MCF 10A (cell line): ENCODE results near the gene COL13A1. TPM values are rescaled to one million over a fixed set of nuclear protein-coding genes. Genes with fewer than 3 reads are reported as not detected.

Source experiments
- BruUV-seq: library from RNA; stranded (reverse); fragments of 400-500 nt; replicated peaks from 2 replicates; lab custom pipeline; 2021; lab: Mats Ljungman, UMichigan
- CTCF ChIA-PET: fragments of 300-600 bp; sonication (Branson Sonifier 250); formaldehyde crosslinking; extraction: SDS; loops from one replicate; lab custom pipeline; 2021; ENCODE audit warnings: antibody characterized with exemption, inconsistent platforms; lab: Yijun Ruan, JAX
- POLR2A ChIA-PET: fragments of 300-600, 350-650 bp; sonication (Branson Sonifier 250); formaldehyde crosslinking; extraction: SDS; loops from one replicate; lab custom pipeline; 2020; ENCODE audit warnings: antibody characterized with exemption, inconsistent platforms; lab: Yijun Ruan, JAX
- DNase-seq: peaks from one replicate; pipeline ENCODE4 v3.0.0-alpha.2; 2018; ENCODE audit not compliant: unreplicated experiment
- H3K27ac Mint-ChIP-seq: one replicate; pipeline ENCODE4 v1.8.0; 2022; ENCODE audit warnings: mild to moderate bottlenecking, low read depth, mixed read lengths; ENCODE audit not compliant: unreplicated experiment
- H3K27me3 Mint-ChIP-seq: one replicate; pipeline ENCODE4 v1.8.0; 2022; ENCODE audit warnings: mixed read lengths; ENCODE audit not compliant: insufficient read depth, unreplicated experiment
- H3K36me3 Mint-ChIP-seq: one replicate; pipeline ENCODE4 v1.8.0; 2022; ENCODE audit warnings: mild to moderate bottlenecking, moderate library complexity, mixed read lengths; ENCODE audit not compliant: insufficient read depth, unreplicated experiment
- H3K4me1 Mint-ChIP-seq: one replicate; pipeline ENCODE4 v1.8.0; 2022; ENCODE audit warnings: mixed read lengths; ENCODE audit not compliant: insufficient read depth, unreplicated experiment
- H3K4me3 Mint-ChIP-seq: one replicate; pipeline ENCODE4 v1.8.0; 2022; ENCODE audit warnings: mild to moderate bottlenecking, moderate library complexity, mixed read lengths; ENCODE audit not compliant: unreplicated experiment
- H3K9me3 Mint-ChIP-seq: one replicate; pipeline ENCODE4 v1.8.0; 2022; ENCODE audit warnings: mixed read lengths; ENCODE audit not compliant: unreplicated experiment
- intact Hi-C: fragments of 100-400 bp; cut with micrococcal nuclease; formaldehyde crosslinking; loops from 2 replicates; pipeline ENCODE4 v1.14.1; 2022
- total RNA-seq: library from RNA; stranded (reverse); gene quantifications from 2 replicates; pipeline ENCODE4 v1.2.3, GENCODE V29; 2022
- TF ChIP-seq, protein P1 (sequence below): fragments of 200-600 bp; IDR thresholded peaks from one replicate; pipeline ENCODE4 v1.8.0; 2022; ENCODE audit warnings: antibody characterized with exemption, mild to moderate bottlenecking; ENCODE audit not compliant: unreplicated experiment

COL13A1 gene
- total RNA-seq, 1 experiment from 2014 or later = 0.47 TPM

DNA sequence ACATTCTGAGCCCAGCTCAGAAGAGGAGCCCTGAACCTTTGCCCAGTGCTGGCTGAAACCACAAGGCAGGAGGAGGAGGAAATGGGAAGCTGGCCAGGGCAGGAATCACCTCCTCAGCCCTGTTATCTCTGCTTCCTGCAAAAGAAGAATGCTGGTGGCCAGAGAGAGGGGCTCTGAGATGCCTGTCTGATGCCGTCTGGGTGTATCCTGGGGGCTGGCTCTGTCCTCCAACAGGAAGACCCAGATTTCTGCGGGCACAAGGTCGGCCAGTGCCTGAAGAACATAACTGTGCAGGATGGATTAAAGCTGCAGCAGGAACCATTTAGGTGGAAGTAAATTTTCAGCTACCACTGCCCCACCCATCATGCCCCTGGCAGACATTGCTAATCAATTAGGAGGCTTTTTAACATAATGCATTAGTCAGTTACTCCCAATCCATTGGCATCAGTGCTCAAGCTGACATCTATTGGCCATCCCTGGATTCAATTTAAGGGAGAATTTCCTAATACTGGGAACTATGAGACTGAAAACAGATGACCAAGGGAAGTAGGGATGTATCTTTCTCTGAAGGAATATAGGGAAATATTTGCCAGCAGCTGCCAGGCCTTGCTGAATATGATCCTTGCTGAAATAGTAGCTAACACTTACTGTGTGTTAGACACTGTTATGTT is 67.7 kb downstream of the COL13A1 start:
- ChIA-PET CTCF (interaction anchor here (0.5 to 0.8 kb wide), 4 partner anchors 14 to 744 kb away, joined by 3 to 4 read pairs (median 3); no protein-coding TSS in a partner anchor), POLR2A (interaction anchor here (0.6 to 0.9 kb wide), 3 partner anchors 11 to 947 kb away, joined by 3 to 4 read pairs (median 3); no protein-coding TSS in a partner anchor)
- Mint-ChIP-seq H3K4me3 (peak overlapping the region; percentile 40), H3K9me3 (no peaks in the 10 kb centered on the region), H3K27me3 (no peaks in the 10 kb centered on the region), H3K36me3 (no peaks in the 10 kb centered on the region), H3K4me1 (peaks cover 16% of the 10 kb centered on the region), H3K27ac (no peak overlapping the region)
- intact Hi-C loops = no loop called here
- TF ChIP-seq, protein P1, sequence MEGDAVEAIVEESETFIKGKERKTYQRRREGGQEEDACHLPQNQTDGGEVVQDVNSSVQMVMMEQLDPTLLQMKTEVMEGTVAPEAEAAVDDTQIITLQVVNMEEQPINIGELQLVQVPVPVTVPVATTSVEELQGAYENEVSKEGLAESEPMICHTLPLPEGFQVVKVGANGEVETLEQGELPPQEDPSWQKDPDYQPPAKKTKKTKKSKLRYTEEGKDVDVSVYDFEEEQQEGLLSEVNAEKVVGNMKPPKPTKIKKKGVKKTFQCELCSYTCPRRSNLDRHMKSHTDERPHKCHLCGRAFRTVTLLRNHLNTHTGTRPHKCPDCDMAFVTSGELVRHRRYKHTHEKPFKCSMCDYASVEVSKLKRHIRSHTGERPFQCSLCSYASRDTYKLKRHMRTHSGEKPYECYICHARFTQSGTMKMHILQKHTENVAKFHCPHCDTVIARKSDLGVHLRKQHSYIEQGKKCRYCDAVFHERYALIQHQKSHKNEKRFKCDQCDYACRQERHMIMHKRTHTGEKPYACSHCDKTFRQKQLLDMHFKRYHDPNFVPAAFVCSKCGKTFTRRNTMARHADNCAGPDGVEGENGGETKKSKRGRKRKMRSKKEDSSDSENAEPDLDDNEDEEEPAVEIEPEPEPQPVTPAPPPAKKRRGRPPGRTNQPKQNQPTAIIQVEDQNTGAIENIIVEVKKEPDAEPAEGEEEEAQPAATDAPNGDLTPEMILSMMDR = no peak
- peak; percentile 73 for DNase-seq
- no TSS peak for BruUV-seq

DNA sequence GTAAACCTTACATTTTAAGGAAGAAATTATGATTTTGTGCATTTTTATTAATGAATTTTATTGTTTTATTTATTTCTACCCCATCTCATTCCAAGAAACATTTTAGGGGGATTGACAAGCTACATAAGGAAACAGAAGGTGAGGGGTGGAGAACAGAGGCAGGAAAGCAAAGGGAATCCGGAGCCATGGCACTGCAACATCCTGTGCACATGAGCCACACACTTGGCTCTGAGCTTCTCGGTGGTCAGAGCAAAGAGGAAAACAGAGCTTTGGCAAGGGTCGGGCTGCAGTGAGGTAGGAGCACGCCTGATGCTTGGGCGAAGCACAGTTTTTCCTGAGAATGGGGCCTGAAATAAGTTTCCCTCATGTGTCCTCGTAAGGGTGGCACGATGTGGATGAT is 68.9 kb downstream of the COL13A1 start:
- DNase-seq = no peak
- Mint-ChIP-seq H3K9me3 (no peaks in the 10 kb centered on the region), H3K27me3 (no peaks in the 10 kb centered on the region), H3K4me1 (peaks cover 11% of the 10 kb centered on the region), H3K36me3 (no peaks in the 10 kb centered on the region), H3K27ac (no peak overlapping the region), H3K4me3 (no peak overlapping the region)
- intact Hi-C loops = no loop called here
- CTCF ChIA-PET = interaction anchor here (0.5 to 0.6 kb wide), 2 partner anchors 45 to 87 kb away, joined by 3 read pairs; no protein-coding TSS in a partner anchor
- TF ChIP-seq, protein P1 = no peak
- POLR2A ChIA-PET = interaction anchor here (0.7 kb wide), 1 partner anchor 21 kb away, joined by 3 read pairs; no protein-coding TSS in a partner anchor
- no TSS peak for BruUV-seq

DNA sequence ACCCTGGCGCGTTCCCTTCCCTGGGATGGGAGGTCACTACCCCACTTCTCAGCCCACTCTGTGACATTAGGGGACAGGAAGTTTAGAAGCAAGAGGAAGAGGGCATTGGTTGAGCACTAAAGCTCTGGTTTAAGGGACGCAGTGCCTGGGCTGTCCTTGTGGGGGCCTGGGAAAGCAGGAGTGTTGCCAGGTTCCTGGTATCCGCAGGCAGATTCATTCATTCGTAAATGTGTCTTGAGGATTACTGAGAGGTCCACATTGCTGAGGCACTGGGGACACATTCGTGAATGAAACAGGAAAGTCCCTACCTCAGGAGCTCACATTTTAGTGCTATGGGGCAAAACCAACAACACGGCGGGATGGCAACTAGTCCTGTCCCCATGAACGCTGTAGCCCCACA is 69.4 kb downstream of the COL13A1 start:
- Mint-ChIP-seq H3K4me1 (peaks cover 11% of the 10 kb centered on the region), H3K27ac (no peak overlapping the region), H3K9me3 (no peaks in the 10 kb centered on the region), H3K27me3 (no peaks in the 10 kb centered on the region), H3K36me3 (no peaks in the 10 kb centered on the region), H3K4me3 (no peak overlapping the region)
- POLR2A ChIA-PET = no interaction called here
- intact Hi-C loops = no loop called here
- no peak for DNase-seq
- CTCF ChIA-PET = interaction anchor here (0.5 to 1.8 kb wide), 3 partner anchors 11 to 86 kb away, joined by 3 to 7 read pairs (median 6); no protein-coding TSS in a partner anchor
- TF ChIP-seq, protein P1 = no peak
- no TSS peak for BruUV-seq

DNA sequence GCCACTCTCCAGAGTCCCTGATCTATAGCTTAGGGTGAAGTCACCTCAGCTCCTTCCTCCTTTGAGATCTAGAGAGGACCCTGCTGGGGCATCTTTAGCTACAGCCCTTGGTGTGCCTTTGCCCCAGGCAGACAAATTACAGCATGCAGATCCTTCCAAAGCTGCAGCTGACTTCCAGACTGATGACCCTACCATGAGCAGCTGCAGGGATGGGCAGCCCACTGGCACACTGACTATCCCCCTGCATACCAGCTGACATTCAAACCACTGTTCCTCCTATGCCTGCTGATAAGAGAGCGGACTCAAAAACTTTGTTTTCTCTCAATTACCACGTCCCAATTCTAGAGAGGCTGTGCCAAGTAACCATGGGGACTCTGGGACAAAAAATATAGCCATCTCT is 70.6 kb downstream of the COL13A1 start:
- ChIA-PET POLR2A (interaction anchor here (0.7 kb wide), 1 partner anchor 14 kb away, joined by 3 read pairs; no protein-coding TSS in a partner anchor), CTCF (interaction anchor here (1.1 to 1.8 kb wide), 3 partner anchors 12 to 29 kb away, joined by 4 to 7 read pairs (median 6); no protein-coding TSS in a partner anchor)
- Mint-ChIP-seq H3K4me3 (no peak overlapping the region), H3K27me3 (no peaks in the 10 kb centered on the region), H3K9me3 (no peaks in the 10 kb centered on the region), H3K27ac (no peak overlapping the region), H3K36me3 (peaks cover under 1% of the 10 kb centered on the region), H3K4me1 (peaks cover 11% of the 10 kb centered on the region)
- intact Hi-C loops = no loop called here
- no TSS peak for BruUV-seq
- DNase-seq = no peak
- TF ChIP-seq, protein P1 = no peak
